GM12874 (cell line): ENCODE results near the gene GABARAP.

Source experiments
- CTCF ChIP-seq: IDR thresholded peaks from 2 replicates; pipeline ENCODE4 v1.5.1; 2011; ENCODE audit warnings: low read depth, mild to moderate bottlenecking, control low read depth, low read length, moderate library complexity; ENCODE audit not compliant: insufficient read depth

GABARAP gene

GRCh38 chr17:7282752-7283321 is 40.6 kb upstream of the GABARAP start:
- no peak for TF ChIP-seq CTCF

- no peak for TF ChIP-seq CTCF
These were observed 39.9 kb upstream of the GABARAP start for GRCh38 chr17:7281953-7282751.

GRCh38 chr17:7281074-7281952 is 39.1 kb upstream of the GABARAP start, which contains the start of gene SLC2A4:
Gene SLC2A4, plus strand, starts transcription at chr17:7281718. Its CDS starts 217 bp downstream, at chr17:7281935.
- TF ChIP-seq CTCF, result no peak

- TF ChIP-seq CTCF, result peak; percentile 85
These were observed 38.3 kb upstream of the GABARAP start for GRCh38 chr17:7280519-7281073.

- no peak for TF ChIP-seq CTCF
These were observed 37.2 kb upstream of the GABARAP start for GRCh38 chr17:7279448-7279847.

- TF ChIP-seq CTCF, result no peak
These were observed 24.5 kb upstream of the GABARAP start for GRCh38 chr17:7266784-7267183.

GRCh38 chr17:7263801-7264078 is 21.5 kb upstream of the GABARAP start:
- no peak for TF ChIP-seq CTCF
